Natural killer cell (primary cell): Measurements from ENCODE around the gene IGFL1. TPM values are rescaled to one million over a fixed set of nuclear protein-coding genes. Genes with fewer than 3 reads are reported as not detected.

ENCODE experiments used
- ATAC-seq, 3 donors: fragments of 150-1000 bp in 2 of 3; fragments of 200-7000 bp in 1 of 3; cut with Tn5 transposase; 1 replicate in 1 of 3; 2 replicates in 2 of 3; pipeline ENCODE4 v1.10.0; 2021; ENCODE audit warnings: mild to moderate bottlenecking in 2 of 3, moderate library complexity in 2 of 3
- DNase-seq, 2 donors: peaks; one replicate each; pipeline versions ENCODE4 v3.0.0 to v3.0.0-alpha.2; 2013 to 2021; ENCODE audit warnings: mixed read lengths in 1 of 2
- H3K27ac ChIP-seq: one replicate; pipeline ENCODE4 v1.5.1; 2013; ENCODE audit warnings: mild to moderate bottlenecking, low read length
- H3K27me3 ChIP-seq: one replicate; pipeline ENCODE4 v1.6.1; 2013; ENCODE audit warnings: low read length; ENCODE audit not compliant: control insufficient read depth, insufficient read depth
- H3K36me3 ChIP-seq: one replicate; pipeline ENCODE4 v1.6.1; 2013; ENCODE audit warnings: low read length; ENCODE audit not compliant: control insufficient read depth, insufficient read depth
- H3K4me1 ChIP-seq: one replicate; pipeline ENCODE4 v1.6.1; 2013; ENCODE audit warnings: low read length; ENCODE audit not compliant: control insufficient read depth, insufficient read depth
- H3K4me3 ChIP-seq: one replicate; pipeline ENCODE4 v1.5.1; 2013; ENCODE audit warnings: low read length
- H3K9me3 ChIP-seq: one replicate; pipeline ENCODE4 v1.6.1; 2013; ENCODE audit warnings: low read length; ENCODE audit not compliant: control insufficient read depth, insufficient read depth
- H3K27ac Mint-ChIP-seq, 2 donors: one replicate each; pipeline ENCODE4 v1.8.0; 2022; ENCODE audit warnings: mild to moderate bottlenecking in 2 of 2, mixed read lengths in 2 of 2, moderate library complexity in 1 of 2
- H3K27me3 Mint-ChIP-seq, 2 donors: one replicate each; pipeline ENCODE4 v1.8.0; 2022; ENCODE audit warnings: low read depth in 2 of 2, mixed read lengths in 2 of 2
- H3K36me3 Mint-ChIP-seq: one replicate; pipeline ENCODE4 v1.8.0; 2022; ENCODE audit warnings: mixed read lengths
- H3K4me1 Mint-ChIP-seq, 2 donors: one replicate each; pipeline ENCODE4 v1.8.0; 2022; ENCODE audit warnings: mixed read lengths in 2 of 2
- H3K4me3 Mint-ChIP-seq: one replicate; pipeline ENCODE4 v1.8.0; 2022; ENCODE audit warnings: mild to moderate bottlenecking, moderate library complexity, mixed read lengths
- H3K9me3 Mint-ChIP-seq, 2 donors: one replicate each; pipeline ENCODE4 v1.8.0; 2022; ENCODE audit warnings: mixed read lengths in 2 of 2
- CTCF ChIP-seq: fragments of 200-600 bp; IDR thresholded peaks from one replicate; pipeline ENCODE4 v1.8.0; 2022; ENCODE audit warnings: antibody characterized with exemption
- WGBS: methylation state at CpG from one replicate; pipeline ENCODE4 v1.1.7; 2013; ENCODE audit warnings: missing lambda C conversion rate; ENCODE audit not compliant: insufficient coverage; 5-methylcytosine and 5-hydroxymethylcytosine counted together
- intact Hi-C: fragments of 100-400 bp; cut with micrococcal nuclease; formaldehyde crosslinking; loops from one replicate; pipeline ENCODE4 v1.14.2; 2022
- total RNA-seq, 4 donors: library from RNA; stranded (reverse); fragments of 120-200 nt in 1 of 4; gene quantifications; one replicate each; pipeline versions ENCODE4 v1.2.3 to v1.2.4, GENCODE V29; 2013 to 2022

Gene IGFL1
- total RNA-seq, 3 donors from 2014 or later (not counting 1 experiment from before 2014, with no cell fraction given) = not detected

- ATAC-seq (peak; percentile 37 to 79 (median 42)), DNase-seq (peak in 1 of 2 donors; percentile 27)
- no peak overlapping the region for H3K27ac Mint-ChIP-seq
- H3K36me3 Mint-ChIP-seq = no peaks in the 10 kb centered on the region
- 9% methylated on average over 3 of the region's 5 CpGs for WGBS
- no peak overlapping the region for H3K27ac ChIP-seq
- peaks cover 11 to 12% of the 10 kb centered on the region in 2 donors for H3K4me1 Mint-ChIP-seq
- H3K27me3 Mint-ChIP-seq = peaks cover 30 to 50% of the 10 kb centered on the region in 2 donors
- no peaks in the 10 kb centered on the region for H3K9me3 ChIP-seq
- peaks cover 30% of the 10 kb centered on the region for H3K27me3 ChIP-seq
- H3K4me3 Mint-ChIP-seq = no peak overlapping the region
- peaks cover 14% of the 10 kb centered on the region for H3K4me1 ChIP-seq
- TF ChIP-seq CTCF = no peak
- intact Hi-C loops = loop anchor here (5.0 kb wide), 1 partner anchor 37 kb away; no protein-coding TSS in a partner anchor
- no peak overlapping the region for H3K4me3 ChIP-seq
- no peaks in the 10 kb centered on the region for H3K36me3 ChIP-seq
- H3K9me3 Mint-ChIP-seq = no peaks in the 10 kb centered on the region
These were observed 4.0 kb upstream of the IGFL1 start for GRCh38 chr19:46225558-46226004.

DNA sequence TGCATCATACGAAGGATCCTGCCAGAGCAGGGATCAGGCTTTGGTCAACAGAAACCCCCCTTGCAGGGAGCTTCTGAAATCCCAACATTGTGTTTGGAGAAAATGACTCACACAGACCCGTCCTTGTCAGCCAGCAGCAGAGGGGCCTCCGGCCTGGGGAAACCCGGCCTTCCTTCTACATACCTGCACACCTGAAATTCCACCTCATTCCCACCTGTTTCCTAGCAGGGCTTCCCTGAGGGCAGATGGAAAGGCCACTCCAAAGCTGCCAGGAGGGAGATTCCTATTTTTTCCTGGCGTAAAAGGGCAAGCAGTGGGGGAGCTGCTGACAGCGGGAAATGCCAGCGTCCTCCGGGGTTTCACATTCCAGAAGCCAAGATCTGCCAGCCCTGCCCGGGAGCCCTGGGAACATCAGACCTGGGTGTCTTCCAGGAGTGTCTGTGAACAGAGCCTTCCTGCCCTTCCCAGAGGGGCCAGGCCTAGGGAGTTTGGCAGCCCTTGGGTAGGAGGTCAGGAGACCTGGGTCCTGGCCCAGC lies 3.0 kb upstream of the IGFL1 start:
- no peak for DNase-seq
- no peak overlapping the region for H3K27ac Mint-ChIP-seq
- 73% methylated on average over 9 of the region's 9 CpGs for WGBS
- peaks cover 30% of the 10 kb centered on the region for H3K27me3 ChIP-seq
- no peak for TF ChIP-seq CTCF
- peaks cover 31 to 54% of the 10 kb centered on the region in 2 donors for H3K27me3 Mint-ChIP-seq
- no peak overlapping the region for H3K4me3 Mint-ChIP-seq
- H3K9me3 ChIP-seq = no peaks in the 10 kb centered on the region
- intact Hi-C loops = loop anchor here (5.0 kb wide), 1 partner anchor 36 kb away; no protein-coding TSS in a partner anchor
- no peaks in the 10 kb centered on the region for H3K9me3 Mint-ChIP-seq
- no peaks in the 10 kb centered on the region for H3K36me3 ChIP-seq
- no peak for ATAC-seq
- H3K27ac ChIP-seq = no peak overlapping the region
- no peaks in the 10 kb centered on the region for H3K36me3 Mint-ChIP-seq
- H3K4me1 ChIP-seq = peaks cover 14% of the 10 kb centered on the region
- no peak overlapping the region for H3K4me3 ChIP-seq
- peaks cover 11 to 12% of the 10 kb centered on the region in 2 donors for H3K4me1 Mint-ChIP-seq

DNA sequence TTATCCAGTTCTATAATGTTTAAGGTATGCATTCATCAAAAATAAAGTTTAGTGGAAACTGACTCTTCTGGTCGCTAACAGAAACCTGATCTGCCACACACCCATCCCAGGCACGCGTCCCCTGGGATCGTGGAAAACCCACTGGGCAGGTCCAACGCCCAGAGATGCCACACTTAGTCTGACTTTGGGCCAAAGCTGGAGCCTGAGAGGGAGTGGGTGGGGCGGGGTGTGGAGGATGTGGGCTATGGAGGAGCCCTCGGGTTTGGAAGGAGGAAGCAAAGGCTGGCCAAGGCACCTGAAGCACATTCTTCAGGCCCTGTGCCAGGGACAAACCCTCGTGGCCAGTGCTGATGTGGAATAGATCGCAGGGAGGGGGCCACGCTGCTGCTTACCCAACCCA lies 2.5 kb downstream of the IGFL1 start:
- H3K4me3 ChIP-seq = no peak overlapping the region
- Mint-ChIP-seq H3K9me3 (no peaks in the 10 kb centered on the region), H3K36me3 (no peaks in the 10 kb centered on the region), H3K27ac (no peak overlapping the region), H3K4me3 (no peak overlapping the region), H3K4me1 (no peaks in the 10 kb centered on the region), H3K27me3 (peaks cover 36 to 59% of the 10 kb centered on the region in 2 donors)
- no peaks in the 10 kb centered on the region for H3K9me3 ChIP-seq
- DNase-seq (no peak), ATAC-seq (no peak)
- intact Hi-C loops = no loop called here
- H3K27me3 ChIP-seq = peaks cover 22% of the 10 kb centered on the region
- no peaks in the 10 kb centered on the region for H3K4me1 ChIP-seq
- WGBS = 66% methylated on average over 10 of the region's 10 CpGs
- H3K27ac ChIP-seq = no peak overlapping the region
- no peaks in the 10 kb centered on the region for H3K36me3 ChIP-seq
- no peak for TF ChIP-seq CTCF

GRCh38 chr19:46232468-46232867 lies 2.9 kb downstream of the IGFL1 start:
- Histone ChIP-seq H3K36me3 (no peaks in the 10 kb centered on the region), H3K4me3 (no peak overlapping the region), H3K27ac (no peak overlapping the region), H3K4me1 (no peaks in the 10 kb centered on the region), H3K27me3 (peaks cover 19% of the 10 kb centered on the region), H3K9me3 (no peaks in the 10 kb centered on the region)
- intact Hi-C loops = no loop called here
- no peak for TF ChIP-seq CTCF
- Mint-ChIP-seq H3K27me3 (peaks cover 34 to 59% of the 10 kb centered on the region in 2 donors), H3K36me3 (no peaks in the 10 kb centered on the region), H3K9me3 (no peaks in the 10 kb centered on the region), H3K4me3 (no peak overlapping the region), H3K4me1 (no peaks in the 10 kb centered on the region), H3K27ac (no peak overlapping the region)
- ATAC-seq = no peak
- no peak for DNase-seq
- WGBS = 87% methylated on average over 11 of the region's 11 CpGs
